SHP77 (cell line): ENCODE measurements around the gene SPI1.
"Not testable (repeated sequence)": the region's sequence is repeated elsewhere in the genome, so short reads cannot be mapped to it uniquely, and the experiment has no call there.

ENCODE experiments used
- DNase-seq, 2 experiments: peaks; one replicate each; lab custom pipeline; 2025; lab: John Stamatoyannopoulos, UW

SPI1 gene

GRCh38 chr11:47324520-47324919 lies 53.8 kb downstream of the SPI1 start:
- no peak for DNase-seq

- DNase-seq, result no peak
These were observed 60.2 kb downstream of the SPI1 start for GRCh38 chr11:47318166-47318565.

- no peak for DNase-seq
These were observed 61.1 kb downstream of the SPI1 start for GRCh38 chr11:47317064-47317828.

GRCh38 chr11:47316501-47316900 lies 61.8 kb downstream of the SPI1 start:
- not testable (repeated sequence) for DNase-seq

GRCh38 chr11:47314992-47315391 lies 63.4 kb downstream of the SPI1 start:
- DNase-seq, result no peak

- DNase-seq, result no peak
These were observed 70.1 kb downstream of the SPI1 start for GRCh38 chr11:47308050-47308823.

GRCh38 chr11:47306484-47306844 lies 71.9 kb downstream of the SPI1 start:
- DNase-seq, result no peak

- no peak for DNase-seq
These were observed 72.4 kb downstream of the SPI1 start for GRCh38 chr11:47305734-47306483.
